Calu3 (cell line): ENCODE measurements around the gene ENPP6. TPM values are rescaled to one million over a fixed set of nuclear protein-coding genes. Genes with fewer than 3 reads are reported as not detected.

ENCODE experiments used
- BruUV-seq: library from RNA; stranded (reverse); fragments of 400-500 nt; replicated peaks from 2 replicates; lab custom pipeline; 2021; lab: Mats Ljungman, UMichigan
- CTCF ChIA-PET: fragments of 300-600 bp; sonication (Branson Sonifier 250); formaldehyde crosslinking; loops from one replicate; lab custom pipeline; 2022; ENCODE audit warnings: antibody characterized with exemption; lab: Charles Lee
- DNase-seq: peaks from one replicate; pipeline ENCODE4 v3.0.0; 2022
- H3K27ac Mint-ChIP-seq: one replicate; pipeline ENCODE4 v1.8.0; 2022; ENCODE audit warnings: mixed read lengths; ENCODE audit not compliant: unreplicated experiment
- H3K27me3 Mint-ChIP-seq: one replicate; pipeline ENCODE4 v1.8.0; 2022; ENCODE audit warnings: mixed read lengths; ENCODE audit not compliant: unreplicated experiment
- H3K36me3 Mint-ChIP-seq: one replicate; pipeline ENCODE4 v1.8.0; 2022; ENCODE audit warnings: mild to moderate bottlenecking, moderate library complexity, mixed read lengths; ENCODE audit not compliant: insufficient read depth, unreplicated experiment
- H3K4me1 Mint-ChIP-seq: one replicate; pipeline ENCODE4 v1.8.0; 2022; ENCODE audit warnings: mild to moderate bottlenecking, low read depth, mixed read lengths; ENCODE audit not compliant: unreplicated experiment
- H3K4me3 Mint-ChIP-seq: one replicate; pipeline ENCODE4 v1.8.0; 2022; ENCODE audit warnings: mild to moderate bottlenecking, low read depth, moderate library complexity, mixed read lengths; ENCODE audit not compliant: unreplicated experiment
- H3K9me3 Mint-ChIP-seq: one replicate; pipeline ENCODE4 v1.8.0; 2022; ENCODE audit warnings: low read depth, mixed read lengths; ENCODE audit not compliant: unreplicated experiment
- intact Hi-C: fragments of 100-400 bp; cut with micrococcal nuclease; formaldehyde crosslinking; loops from one replicate; pipeline ENCODE4 v1.10.0; 2022; ENCODE audit not compliant: unreplicated experiment
- total RNA-seq: library from RNA; stranded (reverse); gene quantifications from 2 replicates; pipeline ENCODE4 v1.2.3, GENCODE V29; 2022
- TF ChIP-seq, protein P1 (sequence below): fragments of 200-600 bp; IDR thresholded peaks from one replicate; pipeline ENCODE4 v1.8.0; 2022; ENCODE audit warnings: antibody characterized with exemption; ENCODE audit not compliant: unreplicated experiment

The ENPP6 gene
- total RNA-seq, 1 experiment from 2014 or later, result not detected

GRCh38 chr4:184200296-184200695 lies 17.4 kb downstream of the ENPP6 start:
- no TSS peak for BruUV-seq
- no peak overlapping the region for H3K27ac Mint-ChIP-seq
- TF ChIP-seq, protein P1, sequence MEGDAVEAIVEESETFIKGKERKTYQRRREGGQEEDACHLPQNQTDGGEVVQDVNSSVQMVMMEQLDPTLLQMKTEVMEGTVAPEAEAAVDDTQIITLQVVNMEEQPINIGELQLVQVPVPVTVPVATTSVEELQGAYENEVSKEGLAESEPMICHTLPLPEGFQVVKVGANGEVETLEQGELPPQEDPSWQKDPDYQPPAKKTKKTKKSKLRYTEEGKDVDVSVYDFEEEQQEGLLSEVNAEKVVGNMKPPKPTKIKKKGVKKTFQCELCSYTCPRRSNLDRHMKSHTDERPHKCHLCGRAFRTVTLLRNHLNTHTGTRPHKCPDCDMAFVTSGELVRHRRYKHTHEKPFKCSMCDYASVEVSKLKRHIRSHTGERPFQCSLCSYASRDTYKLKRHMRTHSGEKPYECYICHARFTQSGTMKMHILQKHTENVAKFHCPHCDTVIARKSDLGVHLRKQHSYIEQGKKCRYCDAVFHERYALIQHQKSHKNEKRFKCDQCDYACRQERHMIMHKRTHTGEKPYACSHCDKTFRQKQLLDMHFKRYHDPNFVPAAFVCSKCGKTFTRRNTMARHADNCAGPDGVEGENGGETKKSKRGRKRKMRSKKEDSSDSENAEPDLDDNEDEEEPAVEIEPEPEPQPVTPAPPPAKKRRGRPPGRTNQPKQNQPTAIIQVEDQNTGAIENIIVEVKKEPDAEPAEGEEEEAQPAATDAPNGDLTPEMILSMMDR, result no peak
- intact Hi-C loops, result no loop called here
- H3K4me1 Mint-ChIP-seq, result no peaks in the 10 kb centered on the region
- H3K36me3 Mint-ChIP-seq, result peaks cover 4% of the 10 kb centered on the region
- no peak for DNase-seq
- no peak overlapping the region for H3K4me3 Mint-ChIP-seq
- no peaks in the 10 kb centered on the region for H3K9me3 Mint-ChIP-seq
- CTCF ChIA-PET, result no interaction called here
- peaks cover 45% of the 10 kb centered on the region for H3K27me3 Mint-ChIP-seq

DNA sequence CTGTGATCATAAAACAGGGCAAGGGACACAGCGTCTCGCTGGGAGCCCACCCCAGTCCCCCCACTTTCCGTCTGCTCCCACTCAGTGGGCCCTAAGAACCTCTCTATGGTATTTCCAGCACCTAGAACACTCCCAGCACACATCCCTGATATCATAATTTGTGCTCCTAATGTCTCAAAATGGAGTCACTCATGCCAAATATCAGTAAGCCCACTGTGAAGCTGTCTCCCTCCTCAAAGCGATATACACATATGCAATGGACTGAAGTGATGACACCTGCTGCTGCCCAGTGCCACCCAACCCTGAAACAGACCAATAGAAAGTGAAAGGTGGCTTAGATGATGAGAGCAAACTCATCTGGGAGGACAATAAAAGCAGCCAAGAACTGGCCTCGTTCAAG lies 17.9 kb downstream of the ENPP6 start:
- H3K27me3 Mint-ChIP-seq, result peaks cover 42% of the 10 kb centered on the region
- no peak overlapping the region for H3K4me3 Mint-ChIP-seq
- H3K9me3 Mint-ChIP-seq, result no peaks in the 10 kb centered on the region
- peaks cover 4% of the 10 kb centered on the region for H3K36me3 Mint-ChIP-seq
- no peaks in the 10 kb centered on the region for H3K4me1 Mint-ChIP-seq
- TF ChIP-seq, protein P1, result no peak
- BruUV-seq, result no TSS peak
- no peak for DNase-seq
- no peak overlapping the region for H3K27ac Mint-ChIP-seq
- CTCF ChIA-PET, result no interaction called here
- intact Hi-C loops, result no loop called here

- H3K27ac Mint-ChIP-seq, result no peak overlapping the region
- intact Hi-C loops, result no loop called here
- BruUV-seq, result no TSS peak
- DNase-seq, result no peak
- CTCF ChIA-PET, result no interaction called here
- peaks cover 4% of the 10 kb centered on the region for H3K36me3 Mint-ChIP-seq
- no peaks in the 10 kb centered on the region for H3K4me1 Mint-ChIP-seq
- no peak overlapping the region for H3K4me3 Mint-ChIP-seq
- peaks cover 33% of the 10 kb centered on the region for H3K27me3 Mint-ChIP-seq
- no peaks in the 10 kb centered on the region for H3K9me3 Mint-ChIP-seq
- TF ChIP-seq, protein P1, result no peak
Measured at GRCh38 chr4:184198190-184198589, 19.5 kb downstream of the ENPP6 start.

DNA sequence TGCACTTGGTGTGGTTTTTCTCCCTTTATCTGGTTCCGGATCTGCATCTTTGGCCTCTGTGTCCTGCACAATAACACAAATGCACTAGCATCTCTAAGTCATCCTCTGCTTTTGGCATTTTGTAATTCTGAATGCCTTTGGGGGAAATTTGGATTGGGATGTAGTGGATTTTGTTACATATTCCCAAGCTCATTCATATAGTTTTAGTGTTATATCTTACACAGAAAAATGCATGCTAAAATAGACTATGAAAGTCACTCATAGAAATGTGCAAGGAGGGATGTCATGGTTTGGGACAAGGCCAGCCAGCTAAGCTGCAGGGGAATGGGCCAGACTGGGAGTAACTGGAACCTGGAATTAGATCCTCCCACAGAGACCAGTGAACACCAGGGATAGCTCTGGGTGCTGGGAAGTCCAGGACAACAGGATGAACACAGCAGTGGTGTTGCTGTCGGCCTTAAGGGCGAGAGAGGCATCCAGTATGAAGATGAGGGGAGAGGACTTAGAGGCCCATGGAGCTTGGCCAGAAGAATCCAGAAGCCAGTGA lies 20.1 kb downstream of the ENPP6 start:
- no TSS peak for BruUV-seq
- Mint-ChIP-seq H3K4me1 (no peaks in the 10 kb centered on the region), H3K9me3 (no peaks in the 10 kb centered on the region), H3K4me3 (no peak overlapping the region), H3K27me3 (peaks cover 33% of the 10 kb centered on the region), H3K36me3 (peaks cover 4% of the 10 kb centered on the region), H3K27ac (no peak overlapping the region)
- DNase-seq, result no peak
- TF ChIP-seq, protein P1, result no peak
- CTCF ChIA-PET, result no interaction called here
- intact Hi-C loops, result no loop called here
